CD1c-positive myeloid dendritic cell (primary cell): Measurements from ENCODE around the gene SH3BP2.

ENCODE experiments used
- DNase-seq: peaks from one replicate; pipeline ENCODE4 v3.0.0-alpha.2; 2016; ENCODE audit errors: extremely low spot score

The SH3BP2 gene

GRCh38 chr4:2878346-2878745, 85.5 kb downstream of the SH3BP2 start:
- no peak for DNase-seq

- DNase-seq = no peak
Observed at GRCh38 chr4:2879026-2879425, 86.1 kb downstream of the SH3BP2 start.

GRCh38 chr4:2881431-2881830, 88.5 kb downstream of the SH3BP2 start:
- DNase-seq = no peak

DNA sequence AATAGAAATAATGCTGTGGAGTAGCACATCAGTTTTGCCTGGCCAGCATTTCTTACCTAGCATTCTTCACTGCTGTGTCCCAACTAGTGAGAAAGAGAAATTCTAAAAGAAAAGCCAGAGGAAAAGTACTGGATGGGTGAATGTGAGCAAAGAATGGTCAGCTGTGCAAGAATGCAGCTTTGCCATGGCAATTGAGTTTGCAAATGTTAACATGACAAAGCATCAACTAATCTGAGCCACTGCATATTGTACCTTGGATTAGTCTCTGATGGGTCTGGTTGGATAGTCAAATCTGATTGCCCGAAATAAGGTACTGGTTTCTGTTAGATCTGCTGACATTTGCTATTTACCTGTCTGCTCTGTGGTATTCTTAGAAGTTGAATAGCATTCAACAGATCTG, 89.5 kb downstream of the SH3BP2 start:
- no peak for DNase-seq

GRCh38 chr4:2886161-2886560, 93.3 kb downstream of the SH3BP2 start:
- no peak for DNase-seq

DNA sequence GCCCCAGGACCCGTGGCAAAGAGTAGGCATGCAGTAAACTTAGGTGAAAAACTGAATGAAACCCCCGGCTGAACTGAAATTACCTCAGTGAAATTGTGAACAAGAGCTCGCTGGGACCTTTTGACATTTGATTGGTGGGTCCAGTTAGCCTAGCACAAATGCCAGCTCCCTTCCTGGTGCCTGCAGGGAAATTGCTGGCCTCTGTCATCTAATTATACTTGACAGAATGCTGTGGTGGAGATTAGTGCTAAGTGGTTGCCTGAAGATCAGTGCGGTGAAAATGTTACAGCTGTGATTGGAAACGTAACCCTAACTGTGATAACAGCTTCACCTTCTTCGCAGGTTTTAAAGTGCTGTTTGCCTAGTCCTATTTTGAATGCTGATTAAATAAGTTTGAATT, 93.7 kb downstream of the SH3BP2 start:
- DNase-seq = no peak

DNA sequence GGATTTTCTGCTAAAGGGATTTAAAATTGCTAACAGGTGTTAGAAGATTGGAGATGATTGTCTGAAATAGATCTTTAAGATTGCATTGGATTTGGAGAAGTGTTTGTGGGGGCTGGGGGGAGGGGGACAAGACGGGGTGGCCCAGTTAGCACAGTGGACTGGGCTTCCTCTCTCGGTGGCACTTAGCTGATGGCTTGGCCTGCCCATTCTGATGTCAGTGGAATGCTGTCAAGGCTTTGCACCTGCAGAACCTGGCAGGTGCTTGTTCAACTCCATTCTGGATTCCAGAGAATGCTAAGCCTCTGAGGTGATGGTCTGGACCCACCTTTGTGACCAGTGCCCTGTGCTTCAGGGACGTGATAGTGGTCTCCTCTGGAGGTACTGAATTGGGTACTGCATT, 94.5 kb downstream of the SH3BP2 start:
- no peak for DNase-seq

- DNase-seq = no peak
Observed at GRCh38 chr4:2888886-2889285, 96.0 kb downstream of the SH3BP2 start.
